H1 (cell line): ENCODE data around the gene KCNE1. TPM values are rescaled to one million over a fixed set of nuclear protein-coding genes. Genes with fewer than 3 reads are reported as not detected.

ENCODE experiments used
- CTCF ChIA-PET: fragments of 300-600 bp; sonication (Branson Sonifier 250); formaldehyde crosslinking; loops from one replicate; lab custom pipeline; 2021; ENCODE audit not compliant: partially characterized antibody; lab: Charles Lee
- POLR2A ChIA-PET: fragments of 300-600 bp; sonication (Branson Sonifier 250); formaldehyde crosslinking; loops from one replicate; lab custom pipeline; 2021; ENCODE audit warnings: inconsistent platforms; ENCODE audit not compliant: partially characterized antibody; lab: Charles Lee
- DNase-seq, 2 experiments: peaks; one replicate each; pipeline versions ENCODE4 v3.0.0 to v3.0.0-alpha.2; 2010 to 2022; ENCODE audit warnings: low spot score in 2 of 2, low read depth in 1 of 2, mixed read lengths in 1 of 2
- FAIRE-seq: peaks from 2 replicates; lab custom pipeline; 2011; peaks lifted over from hg19 to GRCh38; lab: Jason Lieb, UNC
- H2AFZ ChIP-seq: 2 replicates; pipeline ENCODE4 v1.8.1; 2012; ENCODE audit warnings: low read length, inconsistent platforms
- H2AK5ac ChIP-seq: 2 replicates; pipeline ENCODE4 v1.6.1; 2013; ENCODE audit warnings: low read depth, low read length
- H2BK120ac ChIP-seq: replicated peaks from 2 replicates; pipeline ENCODE3; 2013; ENCODE audit warnings: low read depth, low read length, inconsistent platforms
- H2BK12ac ChIP-seq: 2 replicates; pipeline ENCODE4 v1.6.1; 2013; ENCODE audit warnings: low read depth, low read length
- H2BK15ac ChIP-seq: 2 replicates; pipeline ENCODE4 v1.6.1; 2013; ENCODE audit warnings: low read length
- H2BK20ac ChIP-seq: 2 replicates; pipeline ENCODE4 v1.6.1; 2013; ENCODE audit warnings: low read length
- H2BK5ac ChIP-seq: 2 replicates; pipeline ENCODE4 v1.6.1; 2013; ENCODE audit warnings: low read depth, low read length
- H3K14ac ChIP-seq: 2 replicates; pipeline ENCODE4 v1.6.1; 2013; ENCODE audit warnings: inconsistent platforms; ENCODE audit not compliant: insufficient read length
- H3K18ac ChIP-seq: 2 replicates; pipeline ENCODE4 v1.6.1; 2013; ENCODE audit warnings: low read length; ENCODE audit errors: extremely low read depth
- H3K23ac ChIP-seq: 2 replicates; pipeline ENCODE4 v1.6.1; 2013; ENCODE audit warnings: inconsistent platforms; ENCODE audit not compliant: insufficient read length
- H3K23me2 ChIP-seq: 2 replicates; pipeline ENCODE4 v1.6.1; 2013; ENCODE audit warnings: low read depth, low read length
- H3K27ac ChIP-seq: 2 replicates; pipeline ENCODE4 v1.6.1; 2011; ENCODE audit warnings: low read depth, low read length, inconsistent platforms
- H3K27me3 ChIP-seq, 4 experiments: replicated peaks in 1 of 4; 1 replicate in 1 of 4; 2 replicates in 3 of 4; pipeline versions ENCODE4 v1.6.1 to v1.8.1; 2011 to 2013; ENCODE audit warnings: low read length in 3 of 4, mild to moderate bottlenecking in 3 of 4, inconsistent platforms in 2 of 4, mixed read lengths in 2 of 4, moderate library complexity in 1 of 4; ENCODE audit not compliant: control insufficient read depth in 3 of 4, insufficient read depth in 3 of 4; ENCODE audit errors: extremely low read depth in 1 of 4
- H3K36me3 ChIP-seq, 4 experiments: 2 replicates each; pipeline versions ENCODE4 v1.6.1 to v1.8.1; 2011 to 2013; ENCODE audit warnings: mild to moderate bottlenecking in 4 of 4, low read length in 3 of 4, moderate library complexity in 2 of 4, control low read depth in 1 of 4, inconsistent platforms in 1 of 4; ENCODE audit not compliant: insufficient read depth in 4 of 4, control insufficient read depth in 2 of 4
- H3K4ac ChIP-seq: replicated peaks from 2 replicates; pipeline ENCODE3; 2013; ENCODE audit warnings: low read length, low read depth, mixed read lengths, inconsistent platforms; ENCODE audit not compliant: insufficient read length
- H3K4me1 ChIP-seq, 4 experiments: replicated peaks in 1 of 4; 1 replicate in 1 of 4; 2 replicates in 3 of 4; pipeline versions ENCODE4 v1.6.1 to v1.8.1; 2011 to 2013; ENCODE audit warnings: low read length in 3 of 4, inconsistent platforms in 2 of 4, mixed read lengths in 1 of 4; ENCODE audit not compliant: insufficient read depth in 4 of 4, control insufficient read depth in 3 of 4
- H3K4me2 ChIP-seq, 2 experiments: 2 replicates each; pipeline versions ENCODE4 v1.6.1 to v1.8.1; 2011 to 2013; ENCODE audit warnings: low read depth in 2 of 2, low read length in 2 of 2, control low read depth in 1 of 2, inconsistent platforms in 1 of 2, mild to moderate bottlenecking in 1 of 2; ENCODE audit not compliant: insufficient read depth in 1 of 2
- H3K4me3 ChIP-seq, 4 experiments: fragments of 200-600, 300-600 bp in 1 of 4; sonication (generic), shearing (Covaris generic), sonication (Bioruptor Twin) in 1 of 4; 2 replicates each; pipeline versions ENCODE4 v1.5.1 to v1.8.1; 2011 to 2016; ENCODE audit warnings: low read length in 4 of 4, low read depth in 3 of 4, control low read depth in 2 of 4, inconsistent platforms in 2 of 4, mild to moderate bottlenecking in 2 of 4, mixed read lengths in 1 of 4, moderate library complexity in 1 of 4; ENCODE audit not compliant: insufficient read depth in 2 of 4; ENCODE audit errors: extremely low read depth in 1 of 4
- H3K56ac ChIP-seq: replicated peaks from 2 replicates; pipeline ENCODE3; 2013; ENCODE audit warnings: low read depth, mild to moderate bottlenecking, mixed read lengths, low read length, inconsistent platforms; ENCODE audit not compliant: insufficient read length
- H3K79me1 ChIP-seq: 2 replicates; pipeline ENCODE4 v1.6.1; 2013; ENCODE audit warnings: low read depth, low read length, control low read depth
- H3K79me2 ChIP-seq, 2 experiments: 2 replicates each; pipeline versions ENCODE4 v1.6.1 to v1.8.1; 2012 to 2013; ENCODE audit warnings: low read length in 2 of 2, mild to moderate bottlenecking in 2 of 2, inconsistent platforms in 1 of 2; ENCODE audit not compliant: insufficient read depth in 2 of 2, control insufficient read depth in 1 of 2
- H3K9ac ChIP-seq, 4 experiments: replicated peaks in 1 of 4; 1 replicate in 1 of 4; 2 replicates in 3 of 4; pipeline versions ENCODE4 v1.6.1 to v1.8.1; 2011 to 2013; ENCODE audit warnings: low read depth in 3 of 4, low read length in 3 of 4, control low read depth in 2 of 4, mild to moderate bottlenecking in 2 of 4, moderate library complexity in 2 of 4, inconsistent platforms in 1 of 4; ENCODE audit errors: extremely low read depth in 1 of 4
- H3K9me3 ChIP-seq, 2 experiments: 2 replicates each; pipeline versions ENCODE4 v1.6.1 to v1.8.1; 2012 to 2013; ENCODE audit warnings: mild to moderate bottlenecking in 2 of 2, moderate library complexity in 2 of 2, control low read depth in 1 of 2, inconsistent platforms in 1 of 2, low read depth in 1 of 2, low read length in 1 of 2, mixed read lengths in 1 of 2; ENCODE audit not compliant: insufficient read depth in 2 of 2
- H4K20me1 ChIP-seq, 2 experiments: replicated peaks in 1 of 2; 2 replicates each; pipeline versions ENCODE3 to v1.8.1; 2011 to 2013; ENCODE audit warnings: inconsistent platforms in 2 of 2, low read length in 2 of 2, mild to moderate bottlenecking in 1 of 2; ENCODE audit not compliant: insufficient read depth in 2 of 2, control insufficient read depth in 1 of 2
- H4K5ac ChIP-seq: 2 replicates; pipeline ENCODE4 v1.6.1; 2013; ENCODE audit warnings: low read length, low read depth, mixed read lengths, inconsistent platforms; ENCODE audit not compliant: insufficient read length
- H4K8ac ChIP-seq: 2 replicates; pipeline ENCODE4 v1.8.0; 2013; ENCODE audit warnings: mild to moderate bottlenecking, moderate library complexity, low read length, inconsistent platforms; ENCODE audit not compliant: insufficient read depth; ENCODE audit errors: extremely low read depth
- H4K91ac ChIP-seq: replicated peaks from 2 replicates; pipeline ENCODE3; 2013; ENCODE audit warnings: low read length, mixed read lengths, inconsistent platforms; ENCODE audit not compliant: insufficient read length
- ASH2L ChIP-seq: fragments of 200-600, 300-600 bp; sonication (generic); IDR thresholded peaks from one replicate; pipeline ENCODE4 v1.7.1; 2017; ENCODE audit warnings: low read length
- BACH1 ChIP-seq: IDR thresholded peaks from 2 replicates; pipeline ENCODE4 v1.6.1; 2012; ENCODE audit warnings: low read length, improper control_type of control experiment
- CBX8 ChIP-seq: fragments of 300-800, 300-1000 bp; sonication (generic); IDR thresholded peaks from 2 replicates; pipeline ENCODE4 v1.7.1; 2016; ENCODE audit warnings: low read depth, low read length, borderline replicate concordance
- CREB1 ChIP-seq: IDR thresholded peaks from 2 replicates; pipeline ENCODE4 v1.6.1; 2012; ENCODE audit warnings: inconsistent platforms
- GABPA ChIP-seq: IDR thresholded peaks from 2 replicates; pipeline ENCODE4 v1.6.1; 2011; ENCODE audit warnings: mild to moderate bottlenecking, low read length, moderate library complexity, borderline replicate concordance; ENCODE audit not compliant: insufficient read depth
- HDAC2 ChIP-seq, 2 experiments: fragments of 300-600 bp in 1 of 2; sonication (generic) in 1 of 2; IDR thresholded peaks; 2 replicates each; pipeline ENCODE4 v1.6.1; 2011 to 2012; ENCODE audit warnings: low read depth in 2 of 2, low read length in 2 of 2, mild to moderate bottlenecking in 2 of 2, moderate library complexity in 2 of 2, borderline replicate concordance in 1 of 2, inconsistent platforms in 1 of 2
- KDM1A ChIP-seq: fragments of 200-600, 300-600 bp; sonication (generic); IDR thresholded peaks from 2 replicates; pipeline ENCODE4 v1.7.1; 2016; ENCODE audit warnings: mild to moderate bottlenecking, low read length, borderline replicate concordance
- KDM5A ChIP-seq: fragments of 200-600 bp; IDR thresholded peaks from 2 replicates; pipeline ENCODE4 v1.7.1; 2012; ENCODE audit warnings: mild to moderate bottlenecking, low read length, inconsistent platforms, mixed read lengths
- MAFK ChIP-seq: IDR thresholded peaks from 2 replicates; pipeline ENCODE4 v1.6.1; 2012; ENCODE audit warnings: low read depth, mild to moderate bottlenecking, improper control_type of control experiment, low read length
- PHF8 ChIP-seq: fragments of 200-600 bp; sonication (generic); conservative IDR thresholded peaks from 2 replicates; pipeline ENCODE4 v1.7.1; 2012; ENCODE audit warnings: low read depth, mild to moderate bottlenecking, inconsistent platforms, low read length, moderate library complexity
- POLR2AphosphoS5 ChIP-seq: IDR thresholded peaks from 2 replicates; pipeline ENCODE4 v1.6.1; 2011; ENCODE audit warnings: low read depth, low read length
- POU5F1 ChIP-seq: IDR thresholded peaks from 2 replicates; pipeline ENCODE4 v1.6.1; 2011; ENCODE audit warnings: low read depth, mild to moderate bottlenecking, low read length, moderate library complexity
- SIN3A ChIP-seq, 2 experiments: IDR thresholded peaks in 1 of 2; conservative IDR thresholded peaks in 1 of 2; 2 replicates each; pipeline ENCODE4 v1.6.1; 2011 to 2012; ENCODE audit warnings: low read length in 2 of 2, improper control_type of control experiment in 1 of 2, low read depth in 1 of 2, mild to moderate bottlenecking in 1 of 2
- SP2 ChIP-seq: IDR thresholded peaks from 2 replicates; pipeline ENCODE4 v1.6.1; 2012; ENCODE audit warnings: mild to moderate bottlenecking, low read length, inconsistent platforms
- SUZ12 ChIP-seq: fragments of 200-600 bp; sonication (generic); IDR thresholded peaks from 2 replicates; pipeline ENCODE4 v1.6.1; 2012; ENCODE audit warnings: mild to moderate bottlenecking, inconsistent platforms, low read length, moderate library complexity, mixed read lengths
- WGBS, 2 experiments: shearing (Covaris generic) in 1 of 2; methylation state at CpG; one replicate each; pipeline versions ENCODE4 v1.1.6 to v1.1.7; 2013 to 2015; ENCODE audit warnings: low lambda C conversion rate in 2 of 2, mixed read lengths in 2 of 2, inconsistent platforms in 1 of 2, low coverage in 1 of 2, missing lambda C conversion rate in 1 of 2; ENCODE audit not compliant: insufficient replicate concordance in 2 of 2, insufficient coverage in 1 of 2, insufficient read length in 1 of 2; ENCODE audit errors: extremely low coverage in 1 of 2, missing lambda C conversion rate in 1 of 2; 5-methylcytosine and 5-hydroxymethylcytosine counted together
- polyA plus RNA-seq, 7 experiments: library from polyadenylated mRNA; depleted of rRNA in 3 of 7; stranded (reverse) in 5 of 7; unstranded in 2 of 7; fragments of >200 nt in 5 of 7; fragments of 200-250 nt in 2 of 7; gene quantifications; 1 replicate in 5 of 7; 2 replicates in 1 of 7; 4 replicates in 1 of 7; pipeline versions ENCODE4 v1.2.1 to v1.2.3, GENCODE V29; 2011 to 2013; ENCODE audit warnings: missing spikeins in 2 of 7, mixed read lengths in 2 of 7
- total RNA-seq: library from RNA; stranded (reverse); fragmentation: NEBNext Ultra II Directional; extraction: Animal tissue kit (Norgen Biotek cat#: 25700); gene quantifications from 2 replicates; pipeline ENCODE4 v1.2.1, GENCODE V29; 2021

KCNE1 gene
- total and polyA plus RNA-seq, 2 of the 8 experiments (the other 6 are each of a cell fraction or from before 2014, with no cell fraction given), result 0.08 to 0.28 TPM

- no peak overlapping the region for H2BK12ac ChIP-seq
- H2BK5ac ChIP-seq, result no peak overlapping the region
- H2AK5ac ChIP-seq, result no peak overlapping the region
- no peak overlapping the region for H3K4me3 ChIP-seq
- 0 out of 8 replicates have a peak, but pooled peaks cover 0 to 2% (median 0%) of the 10 kb centered on the region in 4 experiments for H3K36me3 ChIP-seq
- H3K4me2 ChIP-seq, result no peak overlapping the region
- no peak overlapping the region for H3K9ac ChIP-seq
- no peak overlapping the region for H3K4ac ChIP-seq
- no peaks in the 10 kb centered on the region for H3K9me3 ChIP-seq
- H2BK15ac ChIP-seq, result no peak overlapping the region
- H3K14ac ChIP-seq, result no peak overlapping the region
- WGBS, 2 experiments, result 91% methylated on average over 4 of the region's 4 CpGs; no CpG with 5 or more reads in 1 of the 2 experiments
- no peaks in the 10 kb centered on the region for H4K20me1 ChIP-seq
- no peak overlapping the region for H4K91ac ChIP-seq
- ChIA-PET POLR2A (no interaction called here), CTCF (interaction anchor here (0.6 to 3.9 kb wide), 7 partner anchors 8 to 108 kb away, joined by 3 to 28 read pairs (median 5); no protein-coding TSS in a partner anchor)
- no peaks in the 10 kb centered on the region for H3K27me3 ChIP-seq
- no peak overlapping the region for H2BK20ac ChIP-seq
- no peak overlapping the region for H3K56ac ChIP-seq
- FAIRE-seq, result no peak
- no peaks in the 10 kb centered on the region for H3K23me2 ChIP-seq
- no peak overlapping the region for H4K5ac ChIP-seq
- H3K79me1 ChIP-seq, result no peaks in the 10 kb centered on the region
- H4K8ac ChIP-seq, result no peak overlapping the region
- no peak overlapping the region for H3K27ac ChIP-seq
- H2BK120ac ChIP-seq, result no peak overlapping the region
- no peak overlapping the region for H3K18ac ChIP-seq
- no peak overlapping the region for H3K23ac ChIP-seq
- H3K4me1 ChIP-seq, result peaks cover 0 to 6% (median 5%) of the 10 kb centered on the region in 4 experiments; a peak in 5 of 7 replicates
- DNase-seq, result no peak
- no peaks in the 10 kb centered on the region for H3K79me2 ChIP-seq
- H2AFZ ChIP-seq, result no peak overlapping the region
- no peak for TF ChIP-seq CBX8
- TF ChIP-seq SIN3A (conservative IDR thresholded peaks at IDR 0.05 in 1 of 2, IDR thresholded peaks at IDR 0.05 in 1 of 2; ENCODE audit: low read depth in 1 of 2, low read length in 2 of 2), result no peak
- no peak for TF ChIP-seq BACH1
- TF ChIP-seq KDM5A, result no peak
- TF ChIP-seq GABPA, result no peak
- TF ChIP-seq ASH2L, result no peak
- TF ChIP-seq MAFK, result no peak
- no peak for TF ChIP-seq KDM1A
- TF ChIP-seq POLR2AphosphoS5, result no peak
- no peak for TF ChIP-seq SUZ12
- TF ChIP-seq HDAC2 (IDR thresholded peaks at IDR 0.05; ENCODE audit: borderline replicate concordance in 1 of 2, low read depth in 2 of 2, low read length in 2 of 2), result no peak
- TF ChIP-seq SP2, result no peak
- no peak for TF ChIP-seq CREB1
- no peak for TF ChIP-seq PHF8
- no peak for TF ChIP-seq POU5F1
These were observed 7.0 kb upstream of the KCNE1 start for GRCh38 chr21:34519016-34519415.
